NCI-H1694 treated with DMSO at 0.1 percent for 48 hours (cell line): ENCODE data around the gene AHCYL2.
"Not testable (repeated sequence)": the region's sequence is repeated elsewhere in the genome, so short reads cannot be mapped to it uniquely, and the experiment has no call there.

Experiments used
- DNase-seq: peaks from one replicate; lab custom pipeline; 2025; lab: John Stamatoyannopoulos, UW

Gene AHCYL2

GRCh38 chr7:129453510-129454248, 228.8 kb downstream of the AHCYL2 start:
- DNase-seq = no peak

GRCh38 chr7:129454249-129454551, 229.4 kb downstream of the AHCYL2 start:
- DNase-seq = no peak

- DNase-seq = no peak
Observed at GRCh38 chr7:129456421-129456820, 231.6 kb downstream of the AHCYL2 start.

GRCh38 chr7:129457101-129457500, 232.3 kb downstream of the AHCYL2 start:
- no peak for DNase-seq

GRCh38 chr7:129458171-129458570, 233.3 kb downstream of the AHCYL2 start:
- no peak for DNase-seq

GRCh38 chr7:129461809-129462208, 237.0 kb downstream of the AHCYL2 start:
- DNase-seq = no peak

GRCh38 chr7:129462420-129462819, 237.6 kb downstream of the AHCYL2 start:
- no peak for DNase-seq

- DNase-seq = no peak
Observed at GRCh38 chr7:129464194-129464593, 239.4 kb downstream of the AHCYL2 start.

GRCh38 chr7:129465080-129465479, 240.2 kb downstream of the AHCYL2 start:
- DNase-seq = no peak

- no peak for DNase-seq
Observed at GRCh38 chr7:129466796-129467195, 242.0 kb downstream of the AHCYL2 start.

GRCh38 chr7:129468087-129468486, 243.3 kb downstream of the AHCYL2 start:
- DNase-seq = no peak

- DNase-seq = no peak
Observed at GRCh38 chr7:129468547-129468946, 243.7 kb downstream of the AHCYL2 start.

- no peak for DNase-seq
Observed at GRCh38 chr7:129469930-129470329, 245.1 kb downstream of the AHCYL2 start.

- DNase-seq = no peak
Observed at GRCh38 chr7:129470411-129470810, 245.6 kb downstream of the AHCYL2 start.

- no peak for DNase-seq
Observed at GRCh38 chr7:129471402-129471827, 246.6 kb downstream of the AHCYL2 start.

- not testable (repeated sequence) for DNase-seq
Observed at GRCh38 chr7:129475931-129476330, 251.1 kb downstream of the AHCYL2 start.

- not testable (repeated sequence) for DNase-seq
Observed at GRCh38 chr7:129476398-129476797, 251.6 kb downstream of the AHCYL2 start.
